GM23338 (cell line): ENCODE measurements around the gene PRKAB2. TPM values are rescaled to one million over a fixed set of nuclear protein-coding genes. Genes with fewer than 3 reads are reported as not detected.

Experiments
- ATAC-seq: fragments of 200-7000 bp; cut with Tn5 transposase; 3 replicates; pipeline ENCODE4 v1.9.1; 2020
- DNase-seq: peaks from one replicate; pipeline ENCODE4 v3.0.0-alpha.2; 2015; ENCODE audit warnings: low spot score
- H2AFZ ChIP-seq: fragments of 200-600 bp; sonication (generic); 2 replicates; pipeline ENCODE4 v1.8.0; 2016; ENCODE audit warnings: antibody characterized with exemption, mild to moderate bottlenecking, moderate library complexity
- H3F3A ChIP-seq: fragments of 200-600 bp; sonication (generic); replicated peaks from 2 replicates; pipeline ENCODE4 v1.8.0; 2017; ENCODE audit warnings: antibody characterized with exemption, mixed run types, low read depth
- H3K27ac ChIP-seq: fragments of 200-600 bp; sonication (generic); 2 replicates; pipeline ENCODE4 v1.6.1; 2016; ENCODE audit warnings: low read depth
- H3K27me3 ChIP-seq: fragments of 200-600 bp; sonication (generic); 2 replicates; pipeline ENCODE4 v1.8.0; 2016; ENCODE audit warnings: mild to moderate bottlenecking, mixed run types, moderate library complexity; ENCODE audit not compliant: insufficient read depth
- H3K36me3 ChIP-seq: fragments of 200-600 bp; sonication (generic); 2 replicates; pipeline ENCODE4 v1.8.0; 2016; ENCODE audit warnings: mild to moderate bottlenecking; ENCODE audit not compliant: insufficient read depth
- H3K4me1 ChIP-seq: fragments of 200-600 bp; sonication (generic); 2 replicates; pipeline ENCODE4 v1.8.0; 2016; ENCODE audit warnings: mild to moderate bottlenecking, moderate library complexity; ENCODE audit not compliant: insufficient read depth
- H3K4me2 ChIP-seq: fragments of 200-600 bp; sonication (generic); 2 replicates; pipeline ENCODE4 v1.7.1; 2017; ENCODE audit warnings: mixed run types
- H3K4me3 ChIP-seq: fragments of 200-600 bp; sonication (generic); 2 replicates; pipeline ENCODE4 v1.6.1; 2016; ENCODE audit warnings: mixed run types
- H3K79me2 ChIP-seq: fragments of 200-600 bp; sonication (generic); replicated peaks from 2 replicates; pipeline ENCODE4 v1.8.0; 2017; ENCODE audit warnings: mild to moderate bottlenecking; ENCODE audit not compliant: insufficient read depth
- H3K9me2 ChIP-seq: fragments of 200-600 bp; sonication (generic); 2 replicates; pipeline ENCODE4 v1.8.0; 2017; ENCODE audit not compliant: insufficient read depth
- H4K20me1 ChIP-seq: fragments of 200-600 bp; sonication (generic); replicated peaks from 2 replicates; pipeline ENCODE4 v1.8.0; 2017; ENCODE audit warnings: mild to moderate bottlenecking; ENCODE audit not compliant: insufficient read depth
- H3K27ac Mint-ChIP-seq: 2 replicates; pipeline ENCODE4 v1.8.0; 2020; ENCODE audit warnings: inconsistent platforms, mild to moderate bottlenecking, moderate library complexity, mixed read lengths
- H3K27me3 Mint-ChIP-seq: 3 replicates; pipeline ENCODE4 v1.8.0; 2022; ENCODE audit warnings: low read depth, mild to moderate bottlenecking, moderate library complexity, mixed read lengths, inconsistent platforms; ENCODE audit not compliant: insufficient read depth, poor library complexity
- H3K36me3 Mint-ChIP-seq: 3 replicates; pipeline ENCODE4 v1.8.0; 2021; ENCODE audit warnings: low read depth, mild to moderate bottlenecking, inconsistent platforms, moderate library complexity, mixed read lengths
- H3K4me1 Mint-ChIP-seq: 3 replicates; pipeline ENCODE4 v1.8.0; 2020; ENCODE audit warnings: mild to moderate bottlenecking, inconsistent platforms, mixed read lengths
- H3K4me3 Mint-ChIP-seq: 3 replicates; pipeline ENCODE4 v1.8.0; 2021; ENCODE audit warnings: moderate library complexity, mild to moderate bottlenecking, inconsistent platforms, mixed read lengths
- H3K9me3 Mint-ChIP-seq: 3 replicates; pipeline ENCODE4 v1.8.0; 2020; ENCODE audit warnings: moderate library complexity, mild to moderate bottlenecking, inconsistent platforms, mixed read lengths
- CREB1 ChIP-seq: fragments of 250-450 bp; sonication (Bioruptor Pico); IDR thresholded peaks from 2 replicates; pipeline ENCODE4 v1.5.0; 2020; ENCODE audit warnings: low read depth, mild to moderate bottlenecking, moderate library complexity
- ETS1 ChIP-seq: IDR thresholded peaks from 2 replicates; pipeline ENCODE4 v1.6.1; 2016; ENCODE audit warnings: antibody characterized with exemption
- EZH2 ChIP-seq: fragments of 200-600 bp; sonication (generic); IDR thresholded peaks from one replicate; pipeline ENCODE4 v1.8.0; 2017; ENCODE audit warnings: antibody characterized with exemption, mild to moderate bottlenecking, low read depth; ENCODE audit not compliant: unreplicated experiment
- EZH2phosphoT487 ChIP-seq: fragments of 200-600 bp; sonication (generic); IDR thresholded peaks from one replicate; pipeline ENCODE4 v1.8.1; 2018; ENCODE audit warnings: antibody characterized with exemption; ENCODE audit not compliant: unreplicated experiment
- JUNB ChIP-seq: IDR thresholded peaks from one replicate; pipeline ENCODE4 v1.6.1; 2016; ENCODE audit warnings: antibody characterized with exemption; ENCODE audit not compliant: unreplicated experiment
- NANOG ChIP-seq: IDR thresholded peaks from 2 replicates; pipeline ENCODE4 v1.6.1; 2016; ENCODE audit warnings: antibody characterized with exemption, borderline replicate concordance
- POLR2AphosphoS5 ChIP-seq: IDR thresholded peaks from 2 replicates; pipeline ENCODE4 v1.6.1; 2016; ENCODE audit warnings: antibody characterized with exemption, low read depth
- REST ChIP-seq: IDR thresholded peaks from one replicate; pipeline ENCODE4 v1.6.1; 2018; ENCODE audit warnings: antibody characterized with exemption; ENCODE audit not compliant: unreplicated experiment
- STAT1 ChIP-seq: IDR thresholded peaks from one replicate; pipeline ENCODE4 v1.6.1; 2016; ENCODE audit warnings: antibody characterized with exemption; ENCODE audit not compliant: unreplicated experiment
- ZNF114 ChIP-seq: fragments of 250-450 bp; sonication (Bioruptor Pico); IDR thresholded peaks from 2 replicates; pipeline ENCODE4 v1.5.0; 2020; ENCODE audit warnings: mild to moderate bottlenecking, moderate library complexity
- ZNF331 ChIP-seq: fragments of 250-450 bp; sonication (Bioruptor Pico); IDR thresholded peaks from 2 replicates; pipeline ENCODE4 v1.5.0; 2020; ENCODE audit warnings: low read depth, mild to moderate bottlenecking, moderate library complexity
- ZNF462 ChIP-seq: fragments of 250-450 bp; sonication (Bioruptor Pico); IDR thresholded peaks from 2 replicates; pipeline ENCODE4 v1.5.0; 2020; ENCODE audit warnings: mild to moderate bottlenecking, moderate library complexity
- polyA plus RNA-seq: library from polyadenylated mRNA; unstranded; fragments of >200 nt; fragmentation: Nextera tagmentation; extraction: Ambion mirVana; gene quantifications from 2 replicates; pipeline ENCODE4 v1.2.1, GENCODE V29; 2016
- total RNA-seq: library from RNA; depleted of rRNA; stranded (reverse); fragments of >200 nt; shearing (Covaris generic); gene quantifications from 2 replicates; pipeline ENCODE4 v1.2.3, GENCODE V29; 2014
- TF ChIP-seq, protein P1 (sequence below), 2 experiments: fragments of 200-600 bp in 1 of 2; sonication (generic) in 1 of 2; conservative IDR thresholded peaks; 2 replicates each; pipeline versions ENCODE4 v1.5.1 to v1.6.1; 2016 to 2017; ENCODE audit warnings: antibody characterized with exemption in 2 of 2, low read depth in 2 of 2, mild to moderate bottlenecking in 2 of 2, moderate library complexity in 1 of 2

Gene PRKAB2
- total and polyA plus RNA-seq, 2 experiments from 2014 or later = 15.9 to 32.2 TPM

- TF ChIP-seq EZH2phosphoT487 (no peak), CREB1 (CRISPR knock-in tag) (no peak), REST (no peak), JUNB (no peak), ETS1 (no peak), EZH2 (no peak), ZNF331 (CRISPR knock-in tag) (no peak), ZNF462 (CRISPR knock-in tag) (no peak), POLR2AphosphoS5 (no peak), NANOG (no peak), ZNF114 (CRISPR knock-in tag) (no peak), STAT1 (no peak)
- TF ChIP-seq, protein P1, sequence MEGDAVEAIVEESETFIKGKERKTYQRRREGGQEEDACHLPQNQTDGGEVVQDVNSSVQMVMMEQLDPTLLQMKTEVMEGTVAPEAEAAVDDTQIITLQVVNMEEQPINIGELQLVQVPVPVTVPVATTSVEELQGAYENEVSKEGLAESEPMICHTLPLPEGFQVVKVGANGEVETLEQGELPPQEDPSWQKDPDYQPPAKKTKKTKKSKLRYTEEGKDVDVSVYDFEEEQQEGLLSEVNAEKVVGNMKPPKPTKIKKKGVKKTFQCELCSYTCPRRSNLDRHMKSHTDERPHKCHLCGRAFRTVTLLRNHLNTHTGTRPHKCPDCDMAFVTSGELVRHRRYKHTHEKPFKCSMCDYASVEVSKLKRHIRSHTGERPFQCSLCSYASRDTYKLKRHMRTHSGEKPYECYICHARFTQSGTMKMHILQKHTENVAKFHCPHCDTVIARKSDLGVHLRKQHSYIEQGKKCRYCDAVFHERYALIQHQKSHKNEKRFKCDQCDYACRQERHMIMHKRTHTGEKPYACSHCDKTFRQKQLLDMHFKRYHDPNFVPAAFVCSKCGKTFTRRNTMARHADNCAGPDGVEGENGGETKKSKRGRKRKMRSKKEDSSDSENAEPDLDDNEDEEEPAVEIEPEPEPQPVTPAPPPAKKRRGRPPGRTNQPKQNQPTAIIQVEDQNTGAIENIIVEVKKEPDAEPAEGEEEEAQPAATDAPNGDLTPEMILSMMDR (conservative IDR thresholded peaks at IDR 0.05; ENCODE audit: low read depth in 2 of 2) = no peak
- DNase-seq = no peak
- H3K4me2 ChIP-seq = no peak overlapping the region
- H3K9me3 Mint-ChIP-seq = no peaks in the 10 kb centered on the region
- H3K4me3 Mint-ChIP-seq = no peak overlapping the region
- ATAC-seq = no peak
- no peaks in the 10 kb centered on the region for H3K4me1 Mint-ChIP-seq
- no peak overlapping the region for H3K27ac Mint-ChIP-seq
- no peaks in the 10 kb centered on the region for H3K4me1 ChIP-seq
- H3K27me3 ChIP-seq = no peaks in the 10 kb centered on the region
- H3K27ac ChIP-seq = no peak overlapping the region
- H3K36me3 Mint-ChIP-seq = no peaks in the 10 kb centered on the region
- no peak overlapping the region for H3K4me3 ChIP-seq
- H2AFZ ChIP-seq = no peak overlapping the region
- no peaks in the 10 kb centered on the region for H3K79me2 ChIP-seq
- no peaks in the 10 kb centered on the region for H3K27me3 Mint-ChIP-seq
- H3K36me3 ChIP-seq = no peaks in the 10 kb centered on the region
- H4K20me1 ChIP-seq = no peaks in the 10 kb centered on the region
- no peaks in the 10 kb centered on the region for H3F3A ChIP-seq
- H3K9me2 ChIP-seq = peaks cover 5% of the 10 kb centered on the region; the same call in 1 of the 2 replicates
These were observed 29.0 kb upstream of the PRKAB2 start for GRCh38 chr1:147201276-147201675.
